ENCODE measurements around the gene PITPNM2.

DNA sequence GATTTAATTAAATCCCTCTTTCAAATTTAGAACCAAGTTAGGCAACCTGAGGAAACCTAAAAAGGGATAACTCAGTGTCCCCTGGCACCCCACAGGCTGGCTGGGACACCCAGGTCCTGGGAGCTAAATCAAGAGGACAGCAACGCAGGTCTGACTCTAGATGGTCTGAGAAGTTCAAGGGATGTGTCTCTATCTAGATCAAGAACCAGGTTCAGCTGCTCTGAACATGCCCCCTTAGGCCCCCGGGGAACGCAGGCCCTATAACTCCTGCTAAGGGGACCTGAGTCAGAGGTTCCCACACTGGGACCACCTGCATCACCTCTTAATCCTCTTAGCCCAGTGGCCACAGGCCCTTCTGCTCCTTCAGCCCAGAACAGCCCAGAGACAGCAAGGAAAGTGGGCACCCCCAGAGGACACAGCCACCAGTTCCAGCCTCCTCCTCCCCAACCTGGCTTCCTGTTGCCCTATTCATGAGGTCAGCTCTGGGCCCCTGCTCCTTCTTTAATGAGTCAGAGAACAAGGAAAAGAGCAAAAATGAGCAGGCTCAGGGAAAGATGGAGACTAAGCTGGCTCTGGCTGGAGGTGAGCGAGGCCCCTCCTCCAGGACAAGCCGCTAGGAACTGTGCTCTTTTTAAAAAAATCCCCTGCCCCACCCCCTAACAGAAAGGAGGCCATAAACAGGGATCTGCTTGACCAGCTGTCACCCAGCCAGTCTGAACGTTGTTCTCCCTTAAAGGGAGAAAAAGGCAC, 10.8 kb downstream of the PITPNM2 start:
- TF ChIP-seq, protein P1, sequence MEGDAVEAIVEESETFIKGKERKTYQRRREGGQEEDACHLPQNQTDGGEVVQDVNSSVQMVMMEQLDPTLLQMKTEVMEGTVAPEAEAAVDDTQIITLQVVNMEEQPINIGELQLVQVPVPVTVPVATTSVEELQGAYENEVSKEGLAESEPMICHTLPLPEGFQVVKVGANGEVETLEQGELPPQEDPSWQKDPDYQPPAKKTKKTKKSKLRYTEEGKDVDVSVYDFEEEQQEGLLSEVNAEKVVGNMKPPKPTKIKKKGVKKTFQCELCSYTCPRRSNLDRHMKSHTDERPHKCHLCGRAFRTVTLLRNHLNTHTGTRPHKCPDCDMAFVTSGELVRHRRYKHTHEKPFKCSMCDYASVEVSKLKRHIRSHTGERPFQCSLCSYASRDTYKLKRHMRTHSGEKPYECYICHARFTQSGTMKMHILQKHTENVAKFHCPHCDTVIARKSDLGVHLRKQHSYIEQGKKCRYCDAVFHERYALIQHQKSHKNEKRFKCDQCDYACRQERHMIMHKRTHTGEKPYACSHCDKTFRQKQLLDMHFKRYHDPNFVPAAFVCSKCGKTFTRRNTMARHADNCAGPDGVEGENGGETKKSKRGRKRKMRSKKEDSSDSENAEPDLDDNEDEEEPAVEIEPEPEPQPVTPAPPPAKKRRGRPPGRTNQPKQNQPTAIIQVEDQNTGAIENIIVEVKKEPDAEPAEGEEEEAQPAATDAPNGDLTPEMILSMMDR (IDR thresholded peaks at IDR 0.05): no peak
- TF ChIP-seq ZFX (IDR thresholded peaks at IDR 0.05; ENCODE audit: borderline replicate concordance): no peak
